Gastroesophageal sphincter (tissue), 4 donors: ENCODE results near the gene CYP26B1. TPM values are rescaled to one million over a fixed set of nuclear protein-coding genes. Genes with fewer than 3 reads are reported as not detected.

ENCODE experiments used
- ATAC-seq: fragments of 150-250 bp; one replicate; pipeline ENCODE4 v1.9.1; 2016; ENCODE audit warnings: mild to moderate bottlenecking, moderate library complexity
- H3K27ac ChIP-seq, 4 donors: fragments of 200-600 bp; sonication (generic) in 3 of 4; 1 replicate in 3 of 4; 2 replicates in 1 of 4; pipeline ENCODE4 v1.5.1; 2016 to 2019
- H3K27me3 ChIP-seq: fragments of 200-600 bp; sonication (generic); one replicate; pipeline ENCODE4 v1.5.1; 2019
- H3K36me3 ChIP-seq, 2 donors: fragments of 200-600 bp; sonication (generic); one replicate each; pipeline ENCODE4 v1.5.1; 2019; ENCODE audit warnings: control low read depth in 1 of 2
- H3K4me1 ChIP-seq, 3 donors: fragments of 200-600 bp; sonication (generic); 1 replicate in 2 of 3; 2 replicates in 1 of 3; pipeline ENCODE4 v1.5.1; 2016 to 2019; ENCODE audit warnings: control low read depth in 2 of 3
- H3K4me3 ChIP-seq, 2 donors: fragments of 200-600 bp; sonication (generic); one replicate each; pipeline ENCODE4 v1.5.1; 2019; ENCODE audit warnings: mild to moderate bottlenecking in 1 of 2, moderate library complexity in 1 of 2
- H3K9me3 ChIP-seq, 3 donors: fragments of 200-600 bp; sonication (generic); one replicate each; pipeline ENCODE4 v1.5.1; 2017 to 2019; ENCODE audit warnings: control low read depth in 2 of 3
- EP300 ChIP-seq: sonication (generic); formaldehyde crosslinking; IDR thresholded peaks from one replicate; pipeline ENCODE4 v1.6.1; 2017; ENCODE audit warnings: antibody characterized with exemption, mild to moderate bottlenecking
- POLR2A ChIP-seq, 2 donors: fragments of 450-650 bp; IDR thresholded peaks; one replicate each; pipeline ENCODE4 v1.6.1; 2017; ENCODE audit warnings: antibody characterized with exemption in 2 of 2, mild to moderate bottlenecking in 2 of 2, moderate library complexity in 1 of 2
- POLR2AphosphoS5 ChIP-seq: sonication (generic); formaldehyde crosslinking; IDR thresholded peaks from one replicate; pipeline ENCODE4 v1.6.1; 2017; ENCODE audit warnings: antibody characterized with exemption
- WGBS, 2 donors: methylation state at CpG; one replicate each; pipeline ENCODE4 v1.1.5; 2018; ENCODE audit warnings: low coverage in 1 of 2; 5-methylcytosine and 5-hydroxymethylcytosine counted together
- total RNA-seq, 4 donors: library from RNA; depleted of rRNA; stranded (reverse); fragments of >200 nt; gene quantifications; one replicate each; pipeline ENCODE4 v1.1.0, GENCODE V29; 2016
- TF ChIP-seq, protein P1 (sequence below), 4 experiments: fragments of 200-600 bp in 2 of 4; fragments of 450-650 bp in 2 of 4; sonication (generic) in 1 of 4; IDR thresholded peaks; one replicate each; pipeline ENCODE4 v1.5.1; 2017 to 2019; ENCODE audit warnings: antibody characterized with exemption in 4 of 4, mild to moderate bottlenecking in 2 of 4, moderate library complexity in 2 of 4

Gene CYP26B1
- total RNA-seq, 4 donors from 2014 or later: 0.47 to 4.0 (median 1.4) TPM

GRCh38 chr2:72149556-72150156 is 2.0 kb upstream of the CYP26B1 start:
- H3K4me1 ChIP-seq: peaks cover 0 to 59% (median 47%) of the 10 kb centered on the region in 3 donors

GRCh38 chr2:72148837-72149555 is 1.3 kb upstream of the CYP26B1 start:
- H3K4me1 ChIP-seq: peaks cover 0 to 65% (median 53%) of the 10 kb centered on the region in 3 donors
- TF ChIP-seq POLR2AphosphoS5: no peak
- no peak for TF ChIP-seq EP300
- TF ChIP-seq, protein P1, sequence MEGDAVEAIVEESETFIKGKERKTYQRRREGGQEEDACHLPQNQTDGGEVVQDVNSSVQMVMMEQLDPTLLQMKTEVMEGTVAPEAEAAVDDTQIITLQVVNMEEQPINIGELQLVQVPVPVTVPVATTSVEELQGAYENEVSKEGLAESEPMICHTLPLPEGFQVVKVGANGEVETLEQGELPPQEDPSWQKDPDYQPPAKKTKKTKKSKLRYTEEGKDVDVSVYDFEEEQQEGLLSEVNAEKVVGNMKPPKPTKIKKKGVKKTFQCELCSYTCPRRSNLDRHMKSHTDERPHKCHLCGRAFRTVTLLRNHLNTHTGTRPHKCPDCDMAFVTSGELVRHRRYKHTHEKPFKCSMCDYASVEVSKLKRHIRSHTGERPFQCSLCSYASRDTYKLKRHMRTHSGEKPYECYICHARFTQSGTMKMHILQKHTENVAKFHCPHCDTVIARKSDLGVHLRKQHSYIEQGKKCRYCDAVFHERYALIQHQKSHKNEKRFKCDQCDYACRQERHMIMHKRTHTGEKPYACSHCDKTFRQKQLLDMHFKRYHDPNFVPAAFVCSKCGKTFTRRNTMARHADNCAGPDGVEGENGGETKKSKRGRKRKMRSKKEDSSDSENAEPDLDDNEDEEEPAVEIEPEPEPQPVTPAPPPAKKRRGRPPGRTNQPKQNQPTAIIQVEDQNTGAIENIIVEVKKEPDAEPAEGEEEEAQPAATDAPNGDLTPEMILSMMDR (IDR thresholded peaks at IDR 0.05): no peak
- TF ChIP-seq POLR2A (IDR thresholded peaks at IDR 0.05): no peak
- H3K27me3 ChIP-seq: peaks cover 97% of the 10 kb centered on the region
- peak; percentile 51 for ATAC-seq
- WGBS, 2 donors: 0% methylated on average over 29 to 31 of the region's 65 CpGs
- H3K9me3 ChIP-seq: no peaks in the 10 kb centered on the region
- H3K36me3 ChIP-seq: no peaks in the 10 kb centered on the region
- peak overlapping the region; percentile 37 to 57 for H3K4me3 ChIP-seq
- H3K27ac ChIP-seq: no peak overlapping the region

More at GRCh38 chr2:72149556-72150156, 2.0 kb upstream of the CYP26B1 start:
- H3K36me3 ChIP-seq: no peaks in the 10 kb centered on the region
- peaks cover 97% of the 10 kb centered on the region for H3K27me3 ChIP-seq
- peak overlapping the region in 1 of 2 donors; percentile 57 for H3K4me3 ChIP-seq
- WGBS, 2 donors: 2% methylated on average over 30 of the region's 45 CpGs; no CpG with 5 or more reads in 1 of the 2 donors
- H3K9me3 ChIP-seq: no peaks in the 10 kb centered on the region
- no peak for ATAC-seq
- H3K27ac ChIP-seq: no peak overlapping the region
- TF ChIP-seq EP300 (no peak), POLR2A (IDR thresholded peaks at IDR 0.05) (no peak), POLR2AphosphoS5 (no peak)

- Histone ChIP-seq H3K4me3 (peak overlapping the region; percentile 37 to 57), H3K27me3 (peaks cover 97% of the 10 kb centered on the region), H3K9me3 (no peaks in the 10 kb centered on the region), H3K36me3 (no peaks in the 10 kb centered on the region), H3K27ac (peak overlapping the region in 1 of 4 donors; percentile 3), H3K4me1 (peaks cover 0 to 73% (median 61%) of the 10 kb centered on the region in 3 donors)
- ATAC-seq: no peak
- TF ChIP-seq POLR2A (IDR thresholded peaks at IDR 0.05) (no peak), POLR2AphosphoS5 (no peak), EP300 (no peak)
- TF ChIP-seq, protein P1 (IDR thresholded peaks at IDR 0.05): no peak
- 1 to 3% methylated on average over 15 to 50 of the region's 68 CpGs for WGBS, 2 donors
These were observed 558 bp upstream of the CYP26B1 start for GRCh38 chr2:72148003-72148836.

- Histone ChIP-seq H3K4me3 (peak overlapping the region in 1 of 2 donors; percentile 57), H3K4me1 (peaks cover 0 to 86% (median 71%) of the 10 kb centered on the region in 3 donors), H3K36me3 (no peaks in the 10 kb centered on the region), H3K27me3 (peaks cover 83% of the 10 kb centered on the region), H3K27ac (peak overlapping the region in 1 of 4 donors; percentile 54), H3K9me3 (no peaks in the 10 kb centered on the region)
- 2 to 11% methylated on average over 7 to 10 of the region's 58 CpGs for WGBS, 2 donors
- TF ChIP-seq POLR2AphosphoS5 (no peak), POLR2A (IDR thresholded peaks at IDR 0.05) (no peak), EP300 (no peak)
- TF ChIP-seq, protein P1 (IDR thresholded peaks at IDR 0.05): no peak
- no peak for ATAC-seq
These were observed 1.0 kb downstream of the CYP26B1 start for GRCh38 chr2:72146347-72147302.
